Stimulated activated naive CD8-positive, alpha-beta T cell treated with anti-CD3 and anti-CD28 coated beads, Interleukin-15, Interleukin-2, amounts not matched to agents 100 U/mL and 50 U/mL, for 24 hours (primary cell): ENCODE measurements around the gene NCR1.
"Not testable (repeated sequence)": the region's sequence is repeated elsewhere in the genome, so short reads cannot be mapped to it uniquely, and the experiment has no call there.

Experiments used
- ATAC-seq: fragments of 150-1000 bp; cut with Tn5 transposase; one replicate; pipeline ENCODE4 v1.10.0; 2021
- DNase-seq: peaks from one replicate; pipeline ENCODE4 v3.0.0; 2021

The NCR1 gene

GRCh38 chr19:54905803-54906511, at the start of gene NCR1:
NCR1 (plus strand) TSS chr19:54906148; CDS start chr19:54906188, 40 bp downstream.
- ATAC-seq: peak; percentile 23
- peak; percentile 15 for DNase-seq

- ATAC-seq, DNase-seq: not testable (repeated sequence)
Measured at GRCh38 chr19:54858476-54858875, 47.5 kb upstream of the NCR1 start.

GRCh38 chr19:54859421-54859820, 46.5 kb upstream of the NCR1 start:
- ATAC-seq: not testable (repeated sequence)

GRCh38 chr19:54863459-54863858, 42.5 kb upstream of the NCR1 start:
- ATAC-seq, DNase-seq: not testable (repeated sequence)

More at GRCh38 chr19:54859421-54859820, 46.5 kb upstream of the NCR1 start:
- not testable (repeated sequence) for DNase-seq

GRCh38 chr19:54871696-54872095, 34.3 kb upstream of the NCR1 start:
- DNase-seq: no peak
- no peak for ATAC-seq

GRCh38 chr19:54873990-54874389, 32.0 kb upstream of the NCR1 start, which contains the start of gene FCAR:
FCAR (plus strand) TSS chr19:54874235; CDS start chr19:54874290, 55 bp downstream.
- ATAC-seq: no peak
- no peak for DNase-seq

GRCh38 chr19:54875506-54875905, 30.4 kb upstream of the NCR1 start:
- ATAC-seq: no peak
- no peak for DNase-seq

GRCh38 chr19:54877471-54877870, 28.5 kb upstream of the NCR1 start:
- ATAC-seq: no peak
- no peak for DNase-seq

- ATAC-seq (no peak), DNase-seq (no peak)
Measured at GRCh38 chr19:54881884-54882283, 24.1 kb upstream of the NCR1 start.

GRCh38 chr19:54882758-54883157, 23.2 kb upstream of the NCR1 start:
- DNase-seq (no peak), ATAC-seq (no peak)

GRCh38 chr19:54883228-54883627, 22.7 kb upstream of the NCR1 start:
- no peak for DNase-seq
- no peak for ATAC-seq

GRCh38 chr19:54888239-54888638, 17.7 kb upstream of the NCR1 start:
- DNase-seq: no peak
- no peak for ATAC-seq

- DNase-seq (no peak), ATAC-seq (no peak)
Measured at GRCh38 chr19:54889566-54889965, 16.4 kb upstream of the NCR1 start.

- DNase-seq: no peak
- no peak for ATAC-seq
Measured at GRCh38 chr19:54893406-54893805, 12.5 kb upstream of the NCR1 start.

GRCh38 chr19:54894106-54894505, 11.8 kb upstream of the NCR1 start:
- DNase-seq, ATAC-seq: not testable (repeated sequence)

- DNase-seq (no peak), ATAC-seq (no peak)
Measured at GRCh38 chr19:54896036-54896435, 9.9 kb upstream of the NCR1 start.

GRCh38 chr19:54898685-54899084, 7.3 kb upstream of the NCR1 start:
- not testable (repeated sequence) for ATAC-seq, DNase-seq

- ATAC-seq, DNase-seq: not testable (repeated sequence)
Measured at GRCh38 chr19:54899646-54900045, 6.3 kb upstream of the NCR1 start.

GRCh38 chr19:54901153-54901552, 4.8 kb upstream of the NCR1 start:
- ATAC-seq, DNase-seq: not testable (repeated sequence)

GRCh38 chr19:54902061-54902460, 3.9 kb upstream of the NCR1 start:
- no peak for DNase-seq
- ATAC-seq: no peak

- ATAC-seq (no peak), DNase-seq (no peak)
Measured at GRCh38 chr19:54903303-54903702, 2.6 kb upstream of the NCR1 start.

- not testable (repeated sequence) for DNase-seq, ATAC-seq
Measured at GRCh38 chr19:54904261-54904660, 1.7 kb upstream of the NCR1 start.

GRCh38 chr19:54905421-54905802, 536 bp upstream of the NCR1 start:
- ATAC-seq: no peak
- DNase-seq: no peak

GRCh38 chr19:54906819-54907218, 871 bp downstream of the NCR1 start:
- DNase-seq (no peak), ATAC-seq (no peak)
